CD4-positive, CD25-positive, alpha-beta regulatory T cell (primary cell): Measurements from ENCODE around the gene LRRC8C. TPM values are rescaled to one million over a fixed set of nuclear protein-coding genes. Genes with fewer than 3 reads are reported as not detected.

Experiments
- ATAC-seq, 2 donors: fragments of 150-1000 bp; cut with Tn5 transposase; one replicate each; pipeline ENCODE4 v1.10.0; 2021; ENCODE audit warnings: low read depth in 2 of 2, moderate number of reproducible peaks in 2 of 2, moderate library complexity in 1 of 2
- DNase-seq, 3 donors: peaks; one replicate each; pipeline versions ENCODE4 v3.0.0 to v3.0.0-alpha.2; 2012 to 2022; ENCODE audit warnings: mixed read lengths in 1 of 3
- H3K27ac ChIP-seq: one replicate; pipeline ENCODE4 v1.7.0; 2013; ENCODE audit warnings: mild to moderate bottlenecking, low read length; ENCODE audit not compliant: insufficient read depth, poor library complexity, severe bottlenecking
- H3K27me3 ChIP-seq: one replicate; pipeline ENCODE4 v1.7.0; 2013; ENCODE audit warnings: low read length; ENCODE audit not compliant: control insufficient read depth, insufficient read depth
- H3K36me3 ChIP-seq: one replicate; pipeline ENCODE4 v1.7.0; 2013; ENCODE audit warnings: mild to moderate bottlenecking, low read length, moderate library complexity; ENCODE audit not compliant: control insufficient read depth, insufficient read depth
- H3K4me1 ChIP-seq: 2 replicates; pipeline ENCODE4 v1.7.0; 2013; ENCODE audit warnings: mild to moderate bottlenecking, low read length; ENCODE audit not compliant: insufficient read depth, control insufficient read depth, poor library complexity, severe bottlenecking
- H3K4me3 ChIP-seq: one replicate; pipeline ENCODE4 v1.7.0; 2013; ENCODE audit warnings: low read depth, mild to moderate bottlenecking, low read length, moderate library complexity
- H3K9me3 ChIP-seq, 2 experiments: 1 replicate in 1 of 2; 2 replicates in 1 of 2; pipeline ENCODE4 v1.7.0; 2013; ENCODE audit warnings: low read length in 2 of 2, mild to moderate bottlenecking in 1 of 2, moderate library complexity in 1 of 2; ENCODE audit not compliant: control insufficient read depth in 2 of 2
- H3K27ac Mint-ChIP-seq, 3 donors: one replicate each; pipeline ENCODE4 v1.8.0; 2020 to 2022; ENCODE audit warnings: mild to moderate bottlenecking in 3 of 3, mixed read lengths in 3 of 3, moderate library complexity in 2 of 3
- H3K27me3 Mint-ChIP-seq: one replicate; pipeline ENCODE4 v1.8.0; 2022; ENCODE audit warnings: mild to moderate bottlenecking, mixed read lengths
- H3K36me3 Mint-ChIP-seq: one replicate; pipeline ENCODE4 v1.8.0; 2020; ENCODE audit warnings: mixed read lengths
- H3K4me1 Mint-ChIP-seq, 4 donors: one replicate each; pipeline ENCODE4 v1.8.0; 2020 to 2022; ENCODE audit warnings: mixed read lengths in 4 of 4, mild to moderate bottlenecking in 1 of 4
- H3K4me3 Mint-ChIP-seq, 4 donors: one replicate each; pipeline ENCODE4 v1.8.0; 2020 to 2022; ENCODE audit warnings: mild to moderate bottlenecking in 4 of 4, mixed read lengths in 4 of 4, moderate library complexity in 3 of 4
- H3K9me3 Mint-ChIP-seq, 7 donors: one replicate each; pipeline ENCODE4 v1.8.0; 2020 to 2022; ENCODE audit warnings: mixed read lengths in 7 of 7, mild to moderate bottlenecking in 3 of 7, moderate library complexity in 2 of 7
- polyA plus RNA-seq, 4 donors: library from polyadenylated mRNA; unstranded; fragments of 300-500 nt; fragmentation: Illumina TruSeq; gene quantifications; one replicate each; pipeline ENCODE4 v1.2.3, GENCODE V29; 2021
- total RNA-seq: library from RNA; stranded (reverse); gene quantifications from one replicate; pipeline ENCODE4 v1.2.3, GENCODE V29; 2022

Gene LRRC8C
- total and polyA plus RNA-seq, 5 donors from 2014 or later = 22.8 to 70.4 (median 24.9) TPM

DNA sequence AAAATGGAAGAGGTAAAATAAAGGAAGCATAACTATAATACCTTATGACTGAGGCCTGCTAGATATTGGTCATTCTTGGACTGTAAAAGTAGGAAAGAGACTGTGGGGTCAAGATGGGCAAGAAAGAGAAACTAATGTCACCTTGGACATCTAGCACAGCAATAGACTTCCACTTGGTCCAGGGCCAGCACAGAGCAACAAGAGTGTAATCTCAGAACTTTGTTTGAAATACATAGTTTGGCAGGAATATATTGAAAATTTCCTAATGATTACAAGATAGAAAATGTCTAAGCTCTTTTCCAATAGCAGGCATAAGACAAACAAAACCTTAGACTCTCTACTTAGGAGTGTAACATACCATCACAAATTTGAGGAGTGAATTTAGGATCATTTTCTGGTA, 4.6 kb downstream of the LRRC8C start:
- Mint-ChIP-seq H3K4me3 (peak overlapping the region; percentile 81 to 98 (median 93)), H3K9me3 (no peaks in the 10 kb centered on the region), H3K4me1 (peaks cover 44 to 70% (median 58%) of the 10 kb centered on the region in 4 donors), H3K36me3 (peaks cover 11% of the 10 kb centered on the region), H3K27ac (peak overlapping the region; percentile 3 to 94 (median 60)), H3K27me3 (no peaks in the 10 kb centered on the region)
- ATAC-seq (no peak), DNase-seq (no peak)
- H3K4me1 ChIP-seq = peaks cover 68% of the 10 kb centered on the region
- peak overlapping the region; percentile 94 for H3K27ac ChIP-seq
- H3K9me3 ChIP-seq = no peaks in the 10 kb centered on the region
- peak overlapping the region; percentile 99 for H3K4me3 ChIP-seq
- no peaks in the 10 kb centered on the region for H3K27me3 ChIP-seq
- H3K36me3 ChIP-seq = peaks cover 4% of the 10 kb centered on the region

DNA sequence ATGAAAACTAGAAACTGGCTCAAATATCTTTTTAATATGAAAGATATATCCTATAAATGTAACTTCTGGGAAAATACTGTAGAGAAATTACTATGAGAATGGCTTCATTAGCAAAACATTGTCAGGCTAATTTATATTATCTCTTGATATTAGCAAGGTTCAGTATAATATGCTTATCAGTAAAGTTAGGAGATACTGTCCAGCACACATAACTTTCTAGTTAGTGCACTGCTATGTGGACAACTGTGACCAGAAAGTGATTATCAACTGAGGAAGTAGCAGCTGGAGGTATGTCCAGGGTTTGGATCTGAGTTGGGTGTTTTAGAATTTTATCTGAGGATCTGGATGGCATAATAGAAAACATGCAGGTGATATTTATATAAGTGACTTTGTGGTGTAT, 7.5 kb downstream of the LRRC8C start:
- peak overlapping the region; percentile 21 to 68 (median 52) for H3K4me3 Mint-ChIP-seq
- H3K4me1 ChIP-seq = peaks cover 81% of the 10 kb centered on the region
- H3K27ac Mint-ChIP-seq = peak overlapping the region; percentile 28 to 70 (median 66)

GRCh38 chr1:89641781-89642180, 8.9 kb downstream of the LRRC8C start:
- H3K36me3 ChIP-seq = peaks cover 26% of the 10 kb centered on the region
- H3K9me3 ChIP-seq = peaks cover 14 to 16% of the 10 kb centered on the region in 2 experiments
- DNase-seq (no peak), ATAC-seq (no peak)
- Mint-ChIP-seq H3K36me3 (peaks cover 32% of the 10 kb centered on the region), H3K4me1 (peaks cover 50 to 82% (median 68%) of the 10 kb centered on the region in 4 donors), H3K27ac (peak overlapping the region in 2 of 3 donors; percentile 73 to 76), H3K4me3 (peak overlapping the region in 3 of 4 donors; percentile 6 to 56 (median 40)), H3K9me3 (peaks cover 0 to 19% (median 6%) of the 10 kb centered on the region in 7 donors), H3K27me3 (no peaks in the 10 kb centered on the region)
- no peak overlapping the region for H3K27ac ChIP-seq
- no peaks in the 10 kb centered on the region for H3K27me3 ChIP-seq
- peaks cover 68% of the 10 kb centered on the region for H3K4me1 ChIP-seq
- peak overlapping the region; percentile 55 for H3K4me3 ChIP-seq

More for the DNA sequence above, 7.5 kb downstream of the LRRC8C start:
- DNase-seq = no peak
- H3K27me3 ChIP-seq = no peaks in the 10 kb centered on the region
- H3K9me3 ChIP-seq = peaks cover 4 to 5% of the 10 kb centered on the region in 2 experiments
- peaks cover 0 to 13% (median 5%) of the 10 kb centered on the region in 7 donors for H3K9me3 Mint-ChIP-seq
- H3K27ac ChIP-seq = peak overlapping the region; percentile 44
- peak overlapping the region; percentile 55 for H3K4me3 ChIP-seq
- ATAC-seq = no peak
- H3K36me3 ChIP-seq = peaks cover 16% of the 10 kb centered on the region
- H3K36me3 Mint-ChIP-seq = peaks cover 24% of the 10 kb centered on the region
- peaks cover 62 to 94% (median 77%) of the 10 kb centered on the region in 4 donors for H3K4me1 Mint-ChIP-seq
- H3K27me3 Mint-ChIP-seq = no peaks in the 10 kb centered on the region

DNA sequence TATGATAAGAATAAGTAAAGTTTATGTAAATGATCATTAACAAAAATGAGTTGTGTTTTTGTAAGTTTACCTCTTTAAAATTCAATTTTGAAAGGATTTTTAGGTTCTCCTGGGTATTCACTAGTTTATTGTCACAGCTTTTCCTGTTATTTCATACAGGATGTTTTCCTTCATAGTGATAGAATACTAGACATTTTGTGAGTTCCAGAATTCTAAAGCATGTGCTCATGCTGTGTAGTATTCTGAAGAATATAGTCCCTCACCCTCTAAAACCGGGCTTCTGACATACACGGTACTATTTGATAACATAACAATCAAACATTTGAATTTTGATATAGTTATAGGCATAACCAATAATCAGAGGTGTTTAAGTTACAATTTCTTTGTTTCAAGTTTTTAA, 10.7 kb downstream of the LRRC8C start:
- ATAC-seq = no peak
- Mint-ChIP-seq H3K27ac (peak overlapping the region in 2 of 3 donors; percentile 35 to 51), H3K36me3 (peaks cover 33% of the 10 kb centered on the region), H3K27me3 (no peaks in the 10 kb centered on the region), H3K9me3 (peaks cover 0 to 19% (median 6%) of the 10 kb centered on the region in 7 donors), H3K4me3 (peak overlapping the region in 2 of 4 donors; percentile 30 to 39), H3K4me1 (peaks cover 47 to 74% (median 62%) of the 10 kb centered on the region in 4 donors)
- peaks cover 30% of the 10 kb centered on the region for H3K36me3 ChIP-seq
- DNase-seq = no peak
- H3K27ac ChIP-seq = no peak overlapping the region
- no peaks in the 10 kb centered on the region for H3K27me3 ChIP-seq
- peaks cover 52% of the 10 kb centered on the region for H3K4me1 ChIP-seq
- H3K9me3 ChIP-seq = peaks cover 15 to 16% of the 10 kb centered on the region in 2 experiments
- H3K4me3 ChIP-seq = peak overlapping the region; percentile 57

DNA sequence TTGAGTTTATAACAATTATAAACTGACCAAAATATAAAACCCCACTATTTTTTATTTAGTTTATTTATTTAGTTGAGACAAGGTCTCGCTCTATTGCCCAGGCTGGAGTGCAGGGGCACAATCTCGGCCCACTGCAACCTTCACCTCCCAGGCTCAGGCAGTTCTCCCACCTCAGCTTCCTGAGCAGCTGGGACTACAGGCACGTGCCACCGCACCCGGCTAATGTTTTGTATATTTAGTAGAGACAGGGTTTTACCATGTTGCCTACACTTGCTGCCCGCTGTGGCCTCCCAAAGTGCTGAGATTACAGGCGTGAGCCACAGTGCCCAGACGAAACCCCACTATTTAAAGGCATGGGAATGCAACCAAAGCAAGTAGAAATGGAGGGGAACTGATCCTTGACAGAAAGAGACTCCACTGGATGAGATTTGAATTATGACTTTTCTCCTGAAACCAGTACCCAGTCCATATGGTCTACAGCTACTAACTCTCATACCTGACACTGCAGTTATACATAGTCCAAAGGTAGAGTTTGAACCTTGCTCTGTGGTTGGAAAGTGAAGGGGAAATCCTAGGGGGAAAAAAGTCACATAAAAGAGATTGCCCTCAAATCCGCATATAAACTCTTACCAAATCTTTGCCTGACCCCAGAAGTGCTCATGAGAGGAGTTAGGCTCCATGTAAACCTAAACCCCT, 11.3 kb downstream of the LRRC8C start:
- Histone ChIP-seq H3K27me3 (no peaks in the 10 kb centered on the region), H3K27ac (no peak overlapping the region), H3K36me3 (peaks cover 30% of the 10 kb centered on the region), H3K4me1 (peaks cover 54% of the 10 kb centered on the region), H3K9me3 (peaks cover 15 to 16% of the 10 kb centered on the region in 2 experiments), H3K4me3 (peak overlapping the region; percentile 21)
- Mint-ChIP-seq H3K36me3 (peaks cover 33% of the 10 kb centered on the region), H3K4me3 (peak overlapping the region in 3 of 4 donors; percentile 5 to 47 (median 30)), H3K27me3 (no peaks in the 10 kb centered on the region), H3K9me3 (peaks cover 0 to 19% (median 6%) of the 10 kb centered on the region in 7 donors), H3K4me1 (peaks cover 50 to 76% (median 66%) of the 10 kb centered on the region in 4 donors), H3K27ac (peak overlapping the region in 2 of 3 donors; percentile 35 to 82)
- DNase-seq (no peak), ATAC-seq (no peak)

- Mint-ChIP-seq H3K36me3 (peaks cover 44% of the 10 kb centered on the region), H3K9me3 (peaks cover 0 to 19% (median 6%) of the 10 kb centered on the region in 7 donors), H3K27me3 (no peaks in the 10 kb centered on the region), H3K4me1 (peaks cover 57 to 78% (median 68%) of the 10 kb centered on the region in 4 donors), H3K4me3 (peak overlapping the region in 1 of 4 donors; percentile 21), H3K27ac (peak overlapping the region in 1 of 3 donors; percentile 43)
- H3K4me3 ChIP-seq = no peak overlapping the region
- ATAC-seq (no peak), DNase-seq (no peak)
- H3K36me3 ChIP-seq = peaks cover 36% of the 10 kb centered on the region
- peaks cover 56% of the 10 kb centered on the region for H3K4me1 ChIP-seq
- H3K27ac ChIP-seq = no peak overlapping the region
- peaks cover 15 to 16% of the 10 kb centered on the region in 2 experiments for H3K9me3 ChIP-seq
- H3K27me3 ChIP-seq = no peaks in the 10 kb centered on the region
These were observed 13.3 kb downstream of the LRRC8C start for GRCh38 chr1:89646259-89646658.

- peak overlapping the region; percentile 60 for H3K4me3 ChIP-seq
- Mint-ChIP-seq H3K27ac (peak overlapping the region; percentile 34 to 83 (median 53)), H3K36me3 (peaks cover 46% of the 10 kb centered on the region), H3K27me3 (no peaks in the 10 kb centered on the region), H3K9me3 (peaks cover 0 to 20% (median 7%) of the 10 kb centered on the region in 7 donors), H3K4me1 (peaks cover 60 to 80% (median 68%) of the 10 kb centered on the region in 4 donors), H3K4me3 (peak overlapping the region; percentile 18 to 59 (median 50))
- peaks cover 32% of the 10 kb centered on the region for H3K36me3 ChIP-seq
- H3K27me3 ChIP-seq = no peaks in the 10 kb centered on the region
- H3K27ac ChIP-seq = peak overlapping the region; percentile 24
- peak in 1 of 2 donors; percentile 34 for ATAC-seq
- no peak for DNase-seq
- H3K4me1 ChIP-seq = peaks cover 53% of the 10 kb centered on the region
- H3K9me3 ChIP-seq = peaks cover 15 to 16% of the 10 kb centered on the region in 2 experiments
These were observed 16.9 kb downstream of the LRRC8C start for GRCh38 chr1:89649783-89650182.
